Measurements from ENCODE around the gene MAPK6. TPM values are rescaled to one million over a fixed set of nuclear protein-coding genes. Genes with fewer than 3 reads are reported as not detected.

MAPK6 gene
- total and polyA plus RNA-seq, 11 donors: 3.6 to 26.2 (median 17.5) TPM

- WGBS, 4 donors: 76 to 83% (median 80%) methylated on average over 3 of the region's 3 CpGs
- intact Hi-C loops (cut with DNase I): no loop called here
- Histone ChIP-seq H3K4me3 (no peak overlapping the region), H3K9me3 (no peaks in the 10 kb centered on the region), H3K36me3 (no peaks in the 10 kb centered on the region), H3K4me1 (peaks cover 0 to 31% (median 19%) of the 10 kb centered on the region in 12 donors), H3K27ac (peak overlapping the region in 4 of 12 donors; percentile 9 to 39 (median 24)), H3K27me3 (no peaks in the 10 kb centered on the region)
- TF ChIP-seq CTCF (IDR thresholded peaks at IDR 0.05): no peak
- TF ChIP-seq POLR2A (IDR thresholded peaks at IDR 0.05): no peak
- ATAC-seq (peak in 2 of 4 donors; percentile 35), DNase-seq (no peak)
Measured at GRCh38 chr15:52013151-52013791, 5.7 kb upstream of the MAPK6 start.

- no peaks in the 10 kb centered on the region for H3K36me3 ChIP-seq
- TF ChIP-seq CTCF (IDR thresholded peaks at IDR 0.05) (no peak), POLR2A (IDR thresholded peaks at IDR 0.05) (no peak)
- WGBS, 4 donors: 95 to 100% (median 99%) methylated on average over 1 of the region's 1 CpG
- peaks cover 0 to 34% (median 19%) of the 10 kb centered on the region in 12 donors for H3K4me1 ChIP-seq
- no peaks in the 10 kb centered on the region for H3K27me3 ChIP-seq
- no peak overlapping the region for H3K27ac ChIP-seq
- no peak overlapping the region for H3K4me3 ChIP-seq
- intact Hi-C loops (cut with DNase I): loop anchor here in 2 of 10 donors (5.0 kb wide), 2 partner anchors 32 to 42 kb away; partner anchors contain the start of gene LEO1 (in 1 of the 2)
- ATAC-seq: no peak
- no peaks in the 10 kb centered on the region for H3K9me3 ChIP-seq
- DNase-seq: no peak
Measured at GRCh38 chr15:52014616-52015015, 4.4 kb upstream of the MAPK6 start.

GRCh38 chr15:52016316-52016715, 2.7 kb upstream of the MAPK6 start:
- no peaks in the 10 kb centered on the region for H3K36me3 ChIP-seq
- WGBS, 4 donors: 93 to 100% (median 98%) methylated on average over 2 of the region's 2 CpGs
- no peaks in the 10 kb centered on the region for H3K27me3 ChIP-seq
- no peaks in the 10 kb centered on the region for H3K9me3 ChIP-seq
- DNase-seq: no peak
- H3K4me1 ChIP-seq: peaks cover 0 to 44% (median 29%) of the 10 kb centered on the region in 12 donors
- intact Hi-C loops (cut with DNase I): loop anchor here in 2 of 10 donors (5.0 kb wide), 2 partner anchors 34 to 44 kb away; partner anchors contain the start of gene LEO1 (in 1 of the 2)
- no peak for ATAC-seq
- no peak overlapping the region for H3K27ac ChIP-seq
- TF ChIP-seq POLR2A (IDR thresholded peaks at IDR 0.05): no peak
- TF ChIP-seq CTCF (IDR thresholded peaks at IDR 0.05): no peak
- H3K4me3 ChIP-seq: no peak overlapping the region

GRCh38 chr15:52018244-52018643, 775 bp upstream of the MAPK6 start:
- Histone ChIP-seq H3K27me3 (no peaks in the 10 kb centered on the region), H3K36me3 (no peaks in the 10 kb centered on the region), H3K9me3 (no peaks in the 10 kb centered on the region), H3K27ac (peak overlapping the region in 7 of 12 donors; percentile 91 to 96 (median 93)), H3K4me1 (peaks cover 5 to 53% (median 35%) of the 10 kb centered on the region in 12 donors), H3K4me3 (peak overlapping the region in 5 of 12 donors; percentile 56 to 88 (median 68))
- DNase-seq (no peak), ATAC-seq (no peak)
- TF ChIP-seq POLR2A (IDR thresholded peaks at IDR 0.05): no peak
- no peak for TF ChIP-seq CTCF (IDR thresholded peaks at IDR 0.05)
- WGBS, 4 donors: 95 to 98% (median 95%) methylated on average over 7 of the region's 7 CpGs
- intact Hi-C loops (cut with DNase I): loop anchor here in 5 of 10 donors (2.0 to 5.0 kb wide), 4 partner anchors 36 to 47 kb away; partner anchors contain the start of gene LEO1 (in 2 of the 5)
